Activated T-helper 1 cell treated with Interleukin-2 at 50 U/mL for 16 hours (primary cell): ENCODE results near the gene NSUN6.
A peak's percentile ranks its signal among the peaks of the same experiment; 100 is the strongest.
"Not testable (repeated sequence)": the region's sequence is repeated elsewhere in the genome, so short reads cannot be mapped to it uniquely, and the experiment has no call there.

Experiments used
- DNase-seq: peaks from one replicate; pipeline ENCODE4 v3.0.0-alpha.2; 2020; ENCODE audit warnings: low read depth

The NSUN6 gene

GRCh38 chr10:18659819-18660535 is 8.6 kb upstream of the NSUN6 start:
- no peak for DNase-seq

DNA sequence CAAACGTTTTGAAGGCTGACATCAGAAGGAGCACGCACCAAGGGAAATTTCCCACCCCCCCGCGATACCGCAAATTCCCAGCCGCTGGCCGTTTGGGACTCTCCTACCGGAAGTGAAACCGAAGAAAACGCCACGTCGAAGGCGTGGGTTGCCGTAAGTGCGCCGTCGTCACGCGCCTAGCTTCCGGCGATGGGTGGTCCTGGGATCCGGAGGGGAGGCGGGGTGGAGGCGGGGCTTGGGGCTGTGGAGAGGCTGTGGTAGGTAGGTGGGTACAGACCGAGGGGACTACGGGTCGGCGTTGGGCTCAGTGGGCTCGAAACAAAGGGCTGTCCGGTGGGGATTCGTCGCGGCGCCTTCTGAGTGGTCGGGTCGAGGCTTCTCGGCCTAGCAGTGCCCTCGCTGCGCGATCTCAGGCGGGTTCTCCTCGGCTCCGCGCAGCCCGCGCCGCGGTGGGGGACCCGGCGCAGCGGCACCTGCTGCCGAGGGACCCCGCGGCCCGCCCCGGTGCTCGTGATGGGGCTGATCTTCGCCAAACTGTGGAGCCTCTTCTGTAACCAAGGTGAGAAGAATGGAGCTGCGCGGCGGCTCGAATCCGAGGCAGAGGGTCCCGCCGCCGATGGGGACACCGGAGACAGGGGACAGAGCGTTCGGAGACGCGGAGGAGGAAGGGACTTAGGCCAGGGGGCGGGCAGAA is 7.9 kb upstream of the NSUN6 start, which contains the start of gene ARL5B:
Gene ARL5B (plus strand): TSS at position 307 of the 694 bp plus-strand sequence. CDS start 207 bp downstream, at position 514.
- DNase-seq, result peak; percentile 89

GRCh38 chr10:18658271-18659124 is 7.1 kb upstream of the NSUN6 start:
- DNase-seq, result no peak

- no peak for DNase-seq
Observed at GRCh38 chr10:18656724-18657123, 5.3 kb upstream of the NSUN6 start.

DNA sequence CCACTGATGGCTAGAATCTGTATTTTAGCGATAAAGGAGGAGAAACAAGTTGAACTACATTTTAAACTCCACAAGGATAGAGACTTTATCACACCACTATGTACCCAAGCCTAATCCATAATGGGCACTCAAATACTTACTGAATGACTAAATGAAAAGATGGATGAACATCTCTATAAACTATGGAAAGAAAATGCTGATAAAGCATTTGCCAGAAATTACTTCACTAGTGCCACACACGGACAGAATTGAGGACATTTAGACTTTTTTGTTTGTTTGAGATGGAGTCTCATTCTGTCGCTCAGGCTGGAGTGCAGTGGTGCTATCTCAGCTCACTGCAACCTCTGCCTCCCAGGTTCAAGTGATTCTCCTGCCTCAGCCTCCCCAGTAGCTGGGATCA is 1.7 kb upstream of the NSUN6 start:
- no peak for DNase-seq

- DNase-seq, result no peak
Observed at GRCh38 chr10:18650404-18650997, 886 bp downstream of the NSUN6 start.

GRCh38 chr10:18649364-18649959 is 1.9 kb downstream of the NSUN6 start:
- no peak for DNase-seq

- no peak for DNase-seq
Observed at GRCh38 chr10:18647945-18648344, 3.4 kb downstream of the NSUN6 start.

DNA sequence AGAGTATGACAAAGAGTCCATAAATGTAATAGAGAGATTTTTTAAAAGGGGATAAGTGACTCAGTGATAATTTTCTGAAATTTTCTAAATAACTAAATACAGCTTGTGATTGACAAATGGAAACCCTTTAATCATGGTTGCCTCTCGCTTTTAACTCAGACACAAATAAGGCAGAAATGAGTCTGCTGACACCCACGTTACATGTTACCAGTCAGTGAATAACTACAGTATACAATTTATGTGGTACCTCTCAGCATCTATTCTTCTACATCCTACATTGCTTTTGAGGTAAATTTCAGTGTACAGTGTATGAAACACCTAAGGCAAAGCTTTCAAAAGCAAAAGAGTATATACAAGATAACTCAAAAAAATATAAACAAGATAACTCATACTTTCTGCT is 4.2 kb downstream of the NSUN6 start:
- DNase-seq, result no peak

DNA sequence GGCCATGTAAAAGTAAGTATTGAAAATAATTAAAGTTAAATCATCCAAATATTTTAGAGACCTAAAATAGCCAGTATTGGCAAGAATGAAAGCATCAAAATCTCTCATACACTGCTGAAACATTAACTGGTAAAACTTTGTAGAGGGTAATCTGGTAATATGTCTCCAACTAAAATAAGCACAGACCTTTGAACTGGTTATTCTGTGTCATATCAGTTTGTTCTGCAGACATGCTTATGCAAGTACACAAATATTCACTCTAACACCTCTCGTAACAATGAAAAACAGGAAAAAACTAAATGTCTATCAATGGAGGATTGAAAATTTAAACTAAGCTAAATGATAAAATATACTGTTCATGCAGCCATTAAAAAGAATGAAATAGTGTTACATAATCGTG is 11.7 kb downstream of the NSUN6 start:
- not testable (repeated sequence) for DNase-seq

DNA sequence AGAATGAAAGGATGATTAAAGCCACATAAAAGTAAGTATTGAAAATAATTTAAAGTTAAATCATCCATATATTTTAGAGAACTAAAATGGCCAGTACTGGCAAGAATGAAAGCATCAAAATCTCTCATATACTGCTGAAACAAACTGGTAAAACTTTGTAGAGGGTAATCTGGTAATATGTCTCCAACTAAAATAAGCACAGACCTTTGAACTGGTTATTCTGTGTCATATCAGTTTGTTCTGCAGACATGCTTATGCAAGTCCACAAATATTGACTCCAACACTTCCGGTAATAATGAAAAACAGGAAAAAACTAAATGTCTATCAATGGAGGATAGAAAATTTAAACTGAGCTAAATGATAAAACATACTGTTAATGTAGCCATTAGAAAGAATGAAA is 14.0 kb downstream of the NSUN6 start:
- not testable (repeated sequence) for DNase-seq

GRCh38 chr10:18635995-18636394 is 15.4 kb downstream of the NSUN6 start:
- DNase-seq, result no peak

- not testable (repeated sequence) for DNase-seq
Observed at GRCh38 chr10:18632500-18632899, 18.9 kb downstream of the NSUN6 start.

DNA sequence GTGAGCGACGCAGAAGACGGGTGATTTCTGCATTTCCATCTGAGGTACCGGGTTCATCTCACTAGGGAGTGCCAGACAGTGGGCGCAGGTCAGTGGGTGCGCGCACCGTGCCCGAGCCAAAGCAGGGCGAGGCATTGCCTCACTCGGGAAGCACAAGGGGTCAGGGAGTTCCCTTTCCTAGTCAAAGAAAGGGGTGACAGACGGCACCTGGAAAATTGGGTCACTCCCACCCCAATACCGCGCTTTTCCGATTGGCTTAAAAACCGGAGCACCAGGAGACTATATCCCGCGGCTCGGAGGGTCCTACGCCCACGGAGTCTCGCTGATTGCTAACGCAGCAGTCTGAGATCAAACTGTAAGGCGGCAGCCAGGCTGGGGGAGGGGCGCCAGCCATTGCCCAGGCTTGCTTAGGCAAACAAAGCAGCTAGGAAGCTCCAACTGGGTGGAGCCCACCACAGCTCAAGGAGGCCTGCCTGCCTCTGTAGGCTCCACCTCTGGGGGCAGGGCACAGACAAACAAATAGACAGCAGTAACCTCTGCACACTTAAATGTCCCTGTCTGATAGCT is 23.9 kb downstream of the NSUN6 start:
- peak; percentile 30 for DNase-seq

DNA sequence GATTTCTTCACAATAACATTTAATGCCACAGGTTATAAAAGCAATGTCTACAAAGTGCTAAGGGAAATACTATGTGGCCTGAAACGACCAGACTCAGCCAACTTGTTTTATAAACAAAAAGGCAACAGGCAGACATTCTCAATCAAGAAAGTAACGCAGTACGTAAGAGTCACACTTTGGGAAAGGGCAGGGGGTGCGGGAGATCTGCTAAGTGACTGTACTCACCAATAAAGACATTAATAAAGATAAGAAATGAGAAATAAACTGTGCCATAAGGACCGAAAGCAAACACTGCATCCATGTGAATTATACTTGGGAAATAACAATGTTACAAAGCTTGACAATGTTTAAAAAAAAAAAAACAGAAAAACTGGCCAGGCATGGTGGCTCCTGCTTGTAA is 25.5 kb downstream of the NSUN6 start:
- no peak for DNase-seq

- DNase-seq, result not testable (repeated sequence)
Observed at GRCh38 chr10:18623671-18624070, 27.7 kb downstream of the NSUN6 start.

- no peak for DNase-seq
Observed at GRCh38 chr10:18620856-18621255, 30.5 kb downstream of the NSUN6 start.

DNA sequence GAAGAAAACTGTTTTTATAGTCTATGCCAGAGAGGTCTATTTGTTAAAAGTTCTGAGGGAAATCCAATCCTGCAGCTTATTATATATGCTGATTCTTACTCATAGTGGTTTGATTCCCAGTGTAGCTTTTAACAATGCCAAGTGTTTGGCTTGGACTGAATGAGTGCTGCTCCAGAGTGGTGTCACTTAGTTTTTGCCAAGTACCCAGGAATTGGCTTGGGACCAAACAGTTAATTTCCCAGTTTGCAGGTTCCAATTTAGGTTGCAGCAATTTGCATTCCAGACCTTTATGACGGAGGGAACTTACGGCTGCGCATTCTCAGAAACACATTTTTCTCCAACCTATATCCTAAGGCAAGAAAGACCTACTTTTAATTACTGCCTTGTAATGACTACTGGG is 32.4 kb downstream of the NSUN6 start:
- no peak for DNase-seq

DNA sequence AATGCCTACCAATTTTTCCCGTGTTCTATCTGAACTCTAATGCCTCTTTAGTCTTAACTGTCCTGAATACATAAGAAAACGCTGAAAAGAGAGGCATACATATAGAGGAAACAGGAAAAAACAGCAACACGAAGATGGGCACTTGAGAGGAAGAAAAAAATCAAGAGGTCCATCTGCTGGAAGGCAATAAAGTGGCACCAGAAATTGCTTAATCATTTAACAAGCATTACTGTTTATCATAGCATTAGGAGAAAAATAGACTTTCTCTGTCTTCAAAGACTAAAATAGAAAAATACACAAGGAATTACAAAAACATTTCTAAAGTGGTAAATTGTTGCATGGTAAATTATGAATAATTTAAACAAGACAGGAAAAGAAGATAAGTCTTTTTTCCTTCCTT is 35.0 kb downstream of the NSUN6 start:
- DNase-seq, result no peak

DNA sequence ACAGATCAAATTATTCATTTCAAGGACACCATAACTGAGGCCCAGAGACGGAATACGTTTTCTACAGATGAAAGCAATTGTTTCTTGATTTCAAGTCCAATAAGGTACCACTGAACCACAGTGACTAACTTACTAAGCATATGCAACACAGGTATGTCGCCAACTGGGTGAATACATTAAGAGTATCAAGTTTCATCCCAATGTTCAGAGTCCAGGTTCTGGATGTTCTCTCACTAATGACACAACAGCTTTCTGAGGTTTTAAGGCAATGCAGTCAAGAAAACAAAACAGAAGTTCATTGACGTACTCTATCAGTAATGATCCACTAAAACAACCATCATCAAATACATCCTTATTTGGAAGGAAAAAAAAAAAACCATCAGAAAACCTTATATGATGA is 35.8 kb downstream of the NSUN6 start:
- DNase-seq, result no peak

DNA sequence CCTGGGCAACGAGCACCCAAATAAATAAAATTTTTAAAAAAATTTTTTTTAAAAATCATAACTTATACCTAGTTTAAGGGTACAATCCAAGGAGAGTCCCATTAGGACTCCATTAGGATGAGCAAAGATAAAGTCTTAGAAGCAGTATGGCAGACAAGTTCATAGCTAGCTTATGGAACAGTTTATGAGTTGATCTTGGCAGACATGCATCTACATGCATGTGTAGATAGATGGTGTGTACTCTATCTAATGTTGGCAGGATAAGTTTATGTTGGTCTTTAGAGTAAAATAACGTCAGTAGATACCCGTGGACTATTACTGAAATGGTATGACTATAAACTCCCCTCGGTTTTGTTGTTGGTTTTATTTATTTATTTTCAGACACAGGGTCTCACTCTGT is 40.2 kb downstream of the NSUN6 start:
- DNase-seq, result no peak

GRCh38 chr10:18610517-18610916 is 40.9 kb downstream of the NSUN6 start:
- no peak for DNase-seq
